Middle frontal gyrus (tissue), 1 donor: ENCODE data around the gene DDX50.
A peak's percentile ranks its signal among the peaks of the same experiment; 100 is the strongest.
"Not testable (repeated sequence)": the region's sequence is repeated elsewhere in the genome, so short reads cannot be mapped to it uniquely, and the experiment has no call there.

Experiments used
- DNase-seq: peaks from one replicate; pipeline ENCODE4 v3.0.0-alpha.2; 2015; ENCODE audit warnings: low spot score; ENCODE audit errors: extremely low spot score

The DDX50 gene, protein sequence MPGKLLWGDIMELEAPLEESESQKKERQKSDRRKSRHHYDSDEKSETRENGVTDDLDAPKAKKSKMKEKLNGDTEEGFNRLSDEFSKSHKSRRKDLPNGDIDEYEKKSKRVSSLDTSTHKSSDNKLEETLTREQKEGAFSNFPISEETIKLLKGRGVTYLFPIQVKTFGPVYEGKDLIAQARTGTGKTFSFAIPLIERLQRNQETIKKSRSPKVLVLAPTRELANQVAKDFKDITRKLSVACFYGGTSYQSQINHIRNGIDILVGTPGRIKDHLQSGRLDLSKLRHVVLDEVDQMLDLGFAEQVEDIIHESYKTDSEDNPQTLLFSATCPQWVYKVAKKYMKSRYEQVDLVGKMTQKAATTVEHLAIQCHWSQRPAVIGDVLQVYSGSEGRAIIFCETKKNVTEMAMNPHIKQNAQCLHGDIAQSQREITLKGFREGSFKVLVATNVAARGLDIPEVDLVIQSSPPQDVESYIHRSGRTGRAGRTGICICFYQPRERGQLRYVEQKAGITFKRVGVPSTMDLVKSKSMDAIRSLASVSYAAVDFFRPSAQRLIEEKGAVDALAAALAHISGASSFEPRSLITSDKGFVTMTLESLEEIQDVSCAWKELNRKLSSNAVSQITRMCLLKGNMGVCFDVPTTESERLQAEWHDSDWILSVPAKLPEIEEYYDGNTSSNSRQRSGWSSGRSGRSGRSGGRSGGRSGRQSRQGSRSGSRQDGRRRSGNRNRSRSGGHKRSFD

DNA sequence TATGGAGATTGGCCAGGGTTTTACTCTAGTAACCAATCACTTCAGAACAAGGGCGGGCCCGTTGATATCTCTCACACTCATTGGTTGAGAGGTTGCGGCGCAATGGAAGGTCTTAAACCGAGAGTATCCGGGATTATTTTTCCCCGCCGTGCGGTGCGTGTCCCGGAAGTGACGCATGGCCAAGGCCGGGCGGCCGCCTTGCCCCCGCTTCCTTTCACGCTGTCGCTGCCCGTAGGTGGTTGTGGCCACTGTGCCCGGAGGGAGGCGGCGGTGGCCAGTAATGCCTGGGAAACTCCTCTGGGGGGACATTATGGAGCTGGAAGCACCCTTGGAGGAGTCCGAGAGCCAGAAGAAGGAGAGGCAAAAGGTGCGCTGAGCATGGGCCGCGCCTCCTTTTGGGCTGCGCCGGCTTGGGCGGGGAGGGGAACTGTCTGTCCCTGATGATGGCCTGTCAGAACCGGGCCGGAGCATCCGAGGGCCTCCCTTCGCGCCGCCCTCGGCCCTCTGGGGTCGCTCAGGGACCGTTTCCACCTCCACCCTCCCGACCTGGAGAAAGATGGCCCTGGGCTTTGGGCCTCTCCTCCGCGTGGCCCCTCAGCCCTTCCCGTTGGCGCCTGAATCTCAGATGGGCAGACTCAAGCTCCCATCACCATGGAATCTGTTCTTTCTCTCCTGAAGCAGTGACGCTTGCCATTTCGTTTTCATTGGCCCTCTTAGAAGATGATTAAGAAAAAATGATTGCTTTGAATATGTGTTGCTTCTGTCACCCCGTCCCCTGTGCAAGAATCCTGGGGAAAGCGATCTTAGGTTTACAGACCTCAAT lies at the start of gene DDX50:
Gene DDX50 (plus strand): TSS at position 211 of the 823 bp plus-strand sequence. CDS start 70 bp downstream, at position 281.
- DNase-seq: peak; percentile 99

DNA sequence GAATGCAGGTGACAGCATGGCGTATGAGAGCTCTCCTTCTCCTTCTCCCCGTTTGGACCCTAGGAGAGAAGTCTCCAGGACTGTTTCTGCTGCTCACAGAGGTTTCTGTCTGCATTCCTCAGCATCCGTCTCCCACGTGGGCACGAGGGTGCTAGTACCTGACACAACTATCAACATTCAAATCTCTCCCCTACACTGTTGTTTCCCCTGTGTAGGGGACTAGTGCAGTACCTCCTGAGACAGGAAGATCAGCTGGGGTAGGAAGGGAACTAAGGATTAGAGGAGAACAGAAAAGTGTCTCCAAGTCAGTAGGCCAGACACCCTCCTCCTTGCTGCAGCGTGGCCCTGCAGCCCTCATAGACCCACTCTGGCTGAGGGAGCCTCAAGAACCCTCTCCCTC lies 44.8 kb upstream of the DDX50 start:
- DNase-seq: no peak

DNA sequence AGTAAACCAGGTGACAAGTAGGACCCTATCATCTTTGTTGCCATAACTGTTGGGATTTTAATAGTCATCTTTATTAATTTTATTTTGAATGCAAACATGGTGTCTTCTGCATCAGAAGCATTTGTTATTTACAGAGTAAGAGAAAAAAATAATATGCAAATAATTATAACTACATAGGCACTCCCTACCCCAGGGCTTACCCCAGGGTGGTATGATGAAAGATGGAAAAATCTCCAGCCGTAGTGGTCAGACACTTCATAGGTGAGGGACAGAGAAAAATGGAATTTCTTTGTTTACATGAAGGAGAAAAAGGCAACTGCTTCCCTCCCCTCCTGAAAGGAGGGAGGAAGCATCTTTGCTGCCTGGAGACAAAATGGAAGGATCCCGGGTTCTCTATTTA lies 44.1 kb upstream of the DDX50 start:
- DNase-seq: no peak

DNA sequence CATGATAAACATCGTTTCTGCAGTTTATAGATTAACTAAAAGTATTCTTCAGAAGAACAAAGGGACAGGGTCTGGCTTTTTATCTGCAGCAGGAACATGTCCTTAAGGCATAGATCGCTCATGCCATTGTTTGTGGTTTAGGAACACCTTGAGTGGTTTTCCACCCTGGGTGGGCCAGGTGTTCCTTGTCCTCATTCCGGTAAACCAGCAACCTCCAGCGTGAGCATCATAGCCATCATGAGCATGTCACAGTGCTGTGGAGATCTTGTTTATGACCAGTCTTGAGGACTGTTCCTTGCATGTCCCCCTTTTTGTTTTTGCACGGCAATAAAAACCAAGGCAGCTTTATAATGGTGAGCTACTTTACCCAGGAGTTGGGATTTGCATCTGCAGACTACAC lies 39.9 kb upstream of the DDX50 start:
- no peak for DNase-seq

DNA sequence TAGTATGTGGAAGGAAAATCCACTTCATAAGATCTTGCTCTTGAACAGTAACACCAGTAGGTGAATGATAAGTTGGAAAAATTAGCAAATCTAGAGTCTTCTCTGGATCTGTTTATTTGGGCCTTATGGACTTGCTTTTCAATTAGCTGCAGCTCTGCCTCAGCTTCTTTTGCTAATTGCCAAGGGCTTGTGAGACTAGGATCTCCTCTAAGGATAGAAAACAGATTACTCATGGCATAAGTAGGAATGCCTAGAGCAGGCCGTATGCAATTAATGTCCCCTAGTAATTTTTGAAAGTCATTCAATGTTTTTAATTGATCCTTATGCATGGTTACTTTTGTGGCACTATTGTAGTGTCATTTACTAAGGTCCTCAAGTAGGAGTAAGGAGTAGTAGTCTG lies 36.5 kb upstream of the DDX50 start:
- DNase-seq: no peak

DNA sequence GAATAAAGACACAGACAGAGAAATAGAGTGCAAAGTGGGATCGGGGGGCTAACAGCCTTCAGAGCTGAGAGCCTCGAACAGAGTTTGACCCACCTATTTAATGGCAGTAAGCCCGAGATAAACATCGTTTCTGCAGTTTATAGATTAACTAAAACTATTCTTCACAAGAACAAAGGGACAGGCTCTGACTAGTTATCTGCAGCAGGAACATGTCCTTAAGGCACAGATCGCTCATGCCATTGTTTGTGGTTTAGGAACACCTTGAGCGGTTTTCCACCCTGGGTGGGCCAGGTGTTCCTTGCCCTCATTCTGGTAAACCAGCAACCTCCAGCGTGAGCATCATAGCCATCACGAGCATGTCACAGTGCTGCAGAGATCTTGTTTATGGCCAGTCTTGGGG lies 32.9 kb upstream of the DDX50 start:
- DNase-seq: not testable (repeated sequence)

DNA sequence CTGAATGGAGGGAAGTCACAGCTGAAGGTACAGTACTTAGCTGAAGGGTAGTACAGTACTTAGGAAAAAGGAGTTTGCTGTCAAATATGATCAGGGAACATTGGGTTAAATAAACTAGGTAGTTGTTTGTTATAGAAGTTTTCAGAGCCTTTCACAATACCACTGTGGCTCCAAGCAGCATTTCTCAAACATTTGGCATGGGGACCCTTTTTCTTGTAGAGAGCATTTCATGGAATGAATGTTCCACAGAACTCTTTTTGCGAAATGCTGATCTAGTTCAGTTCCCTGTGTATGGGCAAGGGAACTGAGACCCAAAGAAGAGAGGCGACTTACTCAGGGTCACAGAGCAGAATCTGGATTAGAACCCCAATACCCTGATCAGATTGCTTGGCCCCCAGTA lies 31.5 kb upstream of the DDX50 start:
- DNase-seq: no peak

DNA sequence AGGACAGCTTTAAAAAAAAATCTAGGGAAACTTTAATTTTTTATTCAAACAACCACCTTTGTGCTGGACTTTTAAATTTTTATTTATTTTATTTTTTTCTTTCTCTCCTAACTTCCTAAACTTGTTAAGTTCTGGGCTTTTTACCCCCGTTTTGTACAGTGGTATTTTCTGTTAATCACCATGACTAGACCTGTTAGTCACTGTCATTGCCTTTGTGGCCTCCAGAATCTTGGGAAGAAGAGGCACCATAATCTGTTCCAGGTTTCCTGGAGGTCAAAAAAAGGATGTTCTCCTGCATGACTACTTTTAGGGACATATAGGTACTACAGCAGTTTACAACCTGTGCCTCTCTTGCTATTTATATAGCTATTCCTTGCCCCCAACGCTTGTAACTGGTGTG lies 31.1 kb upstream of the DDX50 start:
- DNase-seq: no peak

DNA sequence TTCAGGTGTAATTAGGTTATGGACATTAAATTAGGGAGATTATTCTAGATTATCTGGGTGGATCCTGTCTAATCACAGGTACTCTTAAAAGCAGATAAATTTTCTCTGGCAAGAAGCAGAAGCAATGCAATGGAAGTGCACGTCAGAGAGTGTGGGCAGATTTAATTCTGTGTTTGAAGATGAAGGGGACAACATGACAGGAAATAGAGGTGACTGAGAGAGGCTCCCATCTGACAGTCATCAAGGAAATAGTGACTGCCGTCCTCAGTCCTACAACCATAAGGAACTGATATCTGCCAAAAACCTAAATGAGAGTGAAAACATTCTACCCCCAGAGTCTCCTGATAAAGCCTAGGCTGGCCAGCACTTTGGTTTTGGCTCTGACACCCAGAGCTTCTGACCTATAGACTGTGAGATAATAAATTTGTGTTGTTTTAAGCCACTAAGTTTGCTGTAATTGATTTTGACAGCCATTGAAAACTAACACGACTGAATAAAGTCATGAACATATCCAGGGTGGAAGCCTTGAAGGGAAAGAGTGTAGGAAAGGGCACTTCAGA lies 30.5 kb upstream of the DDX50 start:
- no peak for DNase-seq

DNA sequence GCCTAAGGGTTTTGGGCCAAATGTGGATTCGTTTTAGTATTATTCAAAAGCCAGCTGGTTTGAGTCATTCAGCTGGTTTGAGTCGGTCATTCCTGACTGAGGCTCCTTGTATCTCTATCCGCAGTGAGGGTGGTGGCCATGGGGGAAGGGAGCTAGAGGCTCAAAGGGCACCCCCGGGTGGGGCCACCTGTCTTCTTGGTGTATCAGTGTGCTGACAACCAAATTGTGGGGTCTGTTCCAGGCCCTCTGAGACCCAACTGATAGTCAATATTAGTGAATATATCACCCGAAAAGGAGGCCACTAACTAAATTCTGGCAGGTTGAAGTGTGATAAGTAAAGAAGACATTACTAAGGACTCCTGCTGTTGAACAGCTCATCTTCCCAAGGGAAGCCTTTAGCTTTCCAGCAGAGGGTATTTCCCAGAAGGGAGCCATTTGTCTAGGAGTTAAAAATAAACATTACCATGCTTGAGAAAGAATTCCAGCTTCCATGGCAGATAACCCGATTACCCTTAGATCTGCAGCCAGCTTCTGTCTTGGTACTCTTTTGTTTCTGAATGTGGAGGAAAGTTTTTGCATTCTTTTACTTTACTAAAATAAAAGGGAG lies 29.9 kb upstream of the DDX50 start:
- DNase-seq: no peak

DNA sequence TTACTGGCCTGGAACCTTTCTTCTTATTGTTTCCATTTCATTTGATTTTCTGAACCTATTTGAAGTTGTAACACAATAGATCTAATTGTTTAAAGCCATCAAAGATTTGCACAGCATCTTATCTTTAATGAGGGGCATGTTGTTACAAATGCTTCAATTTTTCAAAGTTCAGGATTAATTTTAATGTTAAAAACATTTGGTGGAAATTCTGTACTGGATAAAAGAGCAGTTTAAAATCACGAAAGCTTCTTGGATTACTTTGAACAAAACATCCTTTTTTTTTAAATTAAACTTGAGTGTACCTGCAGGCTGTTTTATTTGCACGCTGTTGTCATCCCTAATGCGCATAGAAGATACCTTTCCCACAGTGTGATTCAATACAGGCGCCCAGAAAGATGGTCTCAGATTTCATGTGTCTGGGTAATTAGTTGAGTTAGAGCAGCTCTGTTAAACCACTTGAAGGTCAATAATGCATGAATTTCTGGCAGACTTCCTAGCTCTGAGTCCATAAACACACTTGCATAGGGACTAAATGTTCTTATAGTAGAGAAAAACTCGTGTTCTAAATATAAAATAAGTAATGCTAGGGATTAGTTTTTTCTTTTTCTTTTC lies 29.3 kb upstream of the DDX50 start:
- DNase-seq: no peak

DNA sequence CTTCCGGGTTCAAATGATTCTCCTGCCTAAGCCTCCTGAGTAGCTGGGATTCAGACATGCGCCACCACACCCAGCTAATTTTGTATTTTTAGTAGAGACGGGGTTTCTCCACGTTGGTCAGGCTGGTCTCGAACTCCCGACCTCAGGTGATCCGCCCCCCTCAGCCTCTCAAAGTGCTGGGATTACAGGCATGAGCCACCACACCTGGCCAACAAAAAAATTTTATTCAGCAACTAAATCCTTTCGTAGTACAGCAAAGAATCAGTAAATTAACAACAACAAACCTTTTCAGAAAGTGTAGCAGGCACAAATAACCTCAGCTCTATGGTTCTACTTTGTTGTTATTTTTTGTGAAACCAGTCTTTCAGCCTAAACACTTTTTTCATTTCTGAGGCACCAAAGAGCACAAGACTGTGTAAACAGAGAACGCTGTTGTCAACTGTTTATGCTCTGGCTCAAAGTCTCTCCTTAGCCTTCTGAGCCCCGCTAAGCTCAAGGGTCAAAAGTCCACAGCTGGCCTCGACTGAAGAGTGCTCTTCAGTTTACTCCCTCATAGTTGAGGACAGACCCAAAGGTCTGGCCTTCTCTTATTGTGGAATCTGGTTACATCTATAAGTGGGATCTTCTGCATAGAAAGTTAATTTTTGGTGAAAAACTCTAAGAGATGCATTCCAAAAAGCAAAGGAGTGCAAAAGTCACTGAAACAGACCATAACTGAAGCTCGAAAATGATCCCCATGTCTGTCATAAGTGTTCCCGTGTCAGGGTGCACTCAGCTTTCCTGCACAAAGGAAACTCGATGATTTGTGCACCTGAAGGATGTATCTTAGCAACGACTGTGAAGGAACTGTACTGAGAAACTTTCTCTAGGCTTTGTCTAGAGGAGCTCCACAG lies 24.6 kb upstream of the DDX50 start:
- DNase-seq: no peak

DNA sequence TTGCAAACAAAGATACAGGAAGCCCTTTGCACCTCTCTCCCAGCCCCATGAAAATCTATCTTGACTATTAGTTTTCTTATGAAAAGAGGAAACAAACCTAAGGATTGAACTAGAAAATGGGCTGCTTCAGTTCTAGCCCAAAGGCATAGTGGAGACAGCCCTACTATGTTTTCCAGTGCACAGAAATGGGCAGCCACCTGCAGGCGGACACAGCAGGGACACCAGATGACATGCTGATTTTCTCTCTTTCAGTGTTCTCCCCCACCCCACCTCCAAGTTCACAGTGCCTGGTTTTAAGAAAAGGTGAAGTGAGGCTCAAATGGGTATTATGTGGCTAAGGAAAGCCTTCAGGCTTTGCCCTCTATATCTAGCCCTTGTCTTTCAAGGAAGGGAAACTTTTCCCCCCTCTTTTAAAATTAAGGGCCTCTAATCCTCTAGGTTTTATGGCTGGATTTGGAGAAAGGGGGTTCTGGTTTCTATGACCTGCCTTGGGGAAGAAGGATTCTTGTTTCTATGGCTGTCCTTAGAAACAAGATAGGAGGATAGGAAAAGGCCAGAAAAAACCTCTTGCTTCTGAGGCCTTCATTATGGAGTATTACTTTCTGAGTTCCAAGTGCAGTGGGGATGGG lies 23.5 kb upstream of the DDX50 start:
- DNase-seq: no peak

DNA sequence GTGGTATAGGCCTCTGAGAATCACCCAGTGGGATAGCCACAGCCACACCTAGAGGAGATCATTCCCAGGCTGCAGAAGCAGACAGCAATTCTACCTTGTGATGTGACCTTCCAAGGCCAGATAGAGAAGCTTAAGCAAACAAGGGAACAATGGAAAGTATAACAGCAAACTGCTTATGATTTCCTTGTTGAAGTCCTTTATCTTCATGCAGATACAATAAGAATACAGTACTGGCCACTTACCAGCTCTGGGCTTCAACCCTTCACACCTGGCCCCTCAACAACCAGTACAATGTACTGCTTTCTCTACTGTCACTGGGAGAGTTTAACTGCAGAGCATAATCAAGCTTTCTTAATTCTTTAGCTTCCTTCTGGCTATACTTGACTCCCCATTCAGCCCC lies 22.6 kb upstream of the DDX50 start:
- DNase-seq: no peak

DNA sequence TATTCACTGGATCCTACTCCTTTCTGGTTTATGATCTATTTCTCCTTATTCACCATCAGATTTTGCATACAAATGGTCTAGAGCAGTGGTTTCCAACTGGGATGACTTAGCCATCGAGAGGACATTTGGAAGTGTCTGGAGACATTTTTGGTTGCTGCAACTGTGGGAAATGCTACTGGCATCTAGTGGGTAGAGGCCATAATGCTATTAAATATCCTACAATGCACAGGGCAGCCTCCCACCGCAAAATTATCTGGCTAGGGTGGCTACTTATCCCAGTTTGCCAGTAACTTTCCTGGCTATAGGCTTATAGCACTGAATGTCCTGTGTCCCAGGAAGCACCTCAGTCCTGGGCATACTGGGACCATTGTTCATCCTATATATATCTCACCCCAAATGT lies 21.5 kb upstream of the DDX50 start:
- no peak for DNase-seq

DNA sequence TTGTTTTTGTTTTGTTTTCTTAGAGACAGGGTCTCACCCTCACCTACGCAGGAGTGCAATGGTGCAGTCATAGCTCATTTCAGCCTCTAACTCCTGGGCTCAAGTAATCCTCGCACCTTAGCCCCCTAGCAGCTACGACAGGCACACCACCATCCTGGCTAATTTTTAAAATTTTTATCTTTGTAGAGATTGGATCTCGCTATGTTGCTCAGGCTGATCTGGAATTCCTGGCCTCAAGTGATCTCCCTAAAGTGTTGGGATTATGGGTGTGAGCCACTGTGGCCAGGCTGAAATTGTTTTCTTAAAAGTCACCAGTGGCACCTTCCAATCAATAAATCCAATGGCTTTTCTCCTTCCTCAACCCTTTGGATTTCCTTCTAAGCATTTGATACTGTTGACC lies 20.9 kb upstream of the DDX50 start:
- DNase-seq: no peak

DNA sequence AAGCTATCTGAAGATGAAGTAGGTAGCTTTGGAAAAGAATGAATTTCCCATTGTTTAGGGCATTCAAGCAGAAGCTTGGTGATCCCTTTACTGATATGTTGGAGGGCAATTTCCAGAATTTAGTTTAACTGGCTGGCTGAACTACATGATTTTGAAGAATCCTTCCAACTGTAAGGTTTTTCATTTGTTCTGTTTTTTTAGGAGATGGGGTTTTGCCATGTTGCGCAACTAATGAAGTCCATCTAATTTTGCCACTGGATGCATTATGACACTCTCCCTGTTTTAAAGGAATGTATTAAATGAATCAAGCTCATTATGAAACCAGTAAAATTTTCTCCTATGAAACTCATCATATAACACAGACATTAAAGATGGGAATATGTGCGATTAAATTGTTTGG lies 6.1 kb upstream of the DDX50 start:
- no peak for DNase-seq

DNA sequence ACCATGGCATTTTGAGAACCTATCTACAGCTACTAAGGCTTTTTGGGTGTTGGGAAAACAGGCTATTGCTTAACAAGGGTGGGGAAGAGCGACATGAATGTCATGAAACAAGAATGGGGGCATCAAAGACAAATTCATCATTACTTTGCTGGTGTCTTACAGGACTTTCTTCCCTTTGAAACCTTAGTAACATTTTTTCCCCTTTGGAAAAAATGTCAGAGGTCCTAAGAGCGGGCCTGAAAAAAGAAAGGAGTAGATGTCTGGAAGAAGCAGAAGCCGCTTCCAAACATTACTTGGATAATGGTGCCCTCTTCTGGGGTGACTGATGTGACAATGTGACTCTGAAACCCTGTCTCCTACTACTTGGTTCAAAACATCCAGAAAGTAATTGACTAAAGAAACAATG lies 3.8 kb upstream of the DDX50 start:
- DNase-seq: peak; percentile 40

DNA sequence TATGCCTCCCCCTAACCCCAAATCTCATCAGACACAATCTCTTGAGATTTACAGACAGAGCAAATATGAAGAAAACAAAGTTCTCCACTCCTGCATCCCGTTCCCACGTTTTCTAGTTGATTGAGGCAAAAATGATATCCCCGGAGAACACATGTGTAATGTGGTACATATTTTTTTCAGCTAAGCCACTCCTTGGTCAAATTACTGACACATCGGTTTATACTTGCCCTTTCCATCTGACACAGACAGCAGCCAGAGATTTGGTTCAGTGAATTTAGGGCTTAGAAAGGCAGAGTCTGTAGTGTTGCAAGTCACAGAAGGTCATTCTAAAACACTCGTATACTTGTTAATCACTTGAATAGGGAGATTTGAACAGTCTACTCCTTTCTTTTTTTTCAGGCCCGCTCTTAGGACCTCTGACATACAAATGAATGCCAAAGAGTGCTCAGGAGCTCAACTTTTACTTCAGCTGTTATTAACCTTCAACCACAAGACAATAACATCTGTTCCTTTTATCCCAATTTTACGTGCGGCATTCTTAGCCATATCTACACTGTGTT lies 1.8 kb upstream of the DDX50 start:
- no peak for DNase-seq
